Measurements from ENCODE around the gene IFIT1B. TPM values are rescaled to one million over a fixed set of nuclear protein-coding genes. Genes with fewer than 3 reads are reported as not detected.
"Not testable (repeated sequence)": the region's sequence is repeated elsewhere in the genome, so short reads cannot be mapped to it uniquely, and the experiment has no call there.

IFIT1B gene
- total and polyA plus RNA-seq, 8 donors: 0.05 TPM; not detected in 7

DNA sequence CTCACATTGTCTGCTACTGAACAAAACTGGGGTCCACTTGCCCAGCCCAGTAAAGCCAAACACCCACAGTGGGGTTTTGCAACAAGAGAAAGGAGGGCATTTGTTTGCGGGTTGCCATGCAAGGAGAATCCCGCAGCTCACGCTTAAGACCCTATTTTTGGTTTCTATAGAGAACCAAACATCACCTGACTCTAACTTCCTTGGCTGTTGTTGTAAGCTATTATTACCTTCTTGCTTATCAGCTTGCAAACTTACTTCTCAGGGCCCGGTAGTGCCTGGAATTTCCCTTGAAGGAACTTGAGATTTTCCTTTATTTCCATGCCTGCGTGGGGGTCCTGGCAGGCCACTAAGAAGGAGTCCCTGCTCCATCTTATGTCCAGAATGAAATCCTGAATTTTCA lies 29.4 kb upstream of the IFIT1B start:
- TF ChIP-seq, protein P1, sequence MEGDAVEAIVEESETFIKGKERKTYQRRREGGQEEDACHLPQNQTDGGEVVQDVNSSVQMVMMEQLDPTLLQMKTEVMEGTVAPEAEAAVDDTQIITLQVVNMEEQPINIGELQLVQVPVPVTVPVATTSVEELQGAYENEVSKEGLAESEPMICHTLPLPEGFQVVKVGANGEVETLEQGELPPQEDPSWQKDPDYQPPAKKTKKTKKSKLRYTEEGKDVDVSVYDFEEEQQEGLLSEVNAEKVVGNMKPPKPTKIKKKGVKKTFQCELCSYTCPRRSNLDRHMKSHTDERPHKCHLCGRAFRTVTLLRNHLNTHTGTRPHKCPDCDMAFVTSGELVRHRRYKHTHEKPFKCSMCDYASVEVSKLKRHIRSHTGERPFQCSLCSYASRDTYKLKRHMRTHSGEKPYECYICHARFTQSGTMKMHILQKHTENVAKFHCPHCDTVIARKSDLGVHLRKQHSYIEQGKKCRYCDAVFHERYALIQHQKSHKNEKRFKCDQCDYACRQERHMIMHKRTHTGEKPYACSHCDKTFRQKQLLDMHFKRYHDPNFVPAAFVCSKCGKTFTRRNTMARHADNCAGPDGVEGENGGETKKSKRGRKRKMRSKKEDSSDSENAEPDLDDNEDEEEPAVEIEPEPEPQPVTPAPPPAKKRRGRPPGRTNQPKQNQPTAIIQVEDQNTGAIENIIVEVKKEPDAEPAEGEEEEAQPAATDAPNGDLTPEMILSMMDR (IDR thresholded peaks at IDR 0.05): no peak

DNA sequence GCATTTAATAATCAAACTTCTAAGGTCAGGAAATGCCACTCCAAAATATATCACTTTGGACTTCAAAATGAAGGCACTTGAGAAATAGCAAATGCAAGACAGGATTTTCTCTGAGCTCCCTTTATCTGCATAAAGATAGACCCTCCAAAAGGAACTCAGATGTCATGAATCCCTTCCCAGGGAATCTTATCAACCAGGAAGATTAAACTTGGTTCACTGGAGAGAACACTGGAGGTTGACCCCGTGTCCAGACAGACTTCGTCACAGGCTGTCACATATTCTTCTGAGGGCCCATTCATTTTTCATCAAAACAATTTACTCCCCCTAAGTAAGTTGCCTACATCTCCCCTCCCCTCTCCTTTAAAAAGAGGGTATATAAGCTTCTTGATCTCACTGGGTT lies 28.9 kb upstream of the IFIT1B start:
- no peak for DNase-seq
- no peak for ATAC-seq
- no peak for FAIRE-seq
- Histone ChIP-seq H3K9me3 (no peaks in the 10 kb centered on the region), H3K4me3 (no peak overlapping the region), H3K36me3 (no peaks in the 10 kb centered on the region), H3K4me1 (peaks cover 0 to 8% (median 6%) of the 10 kb centered on the region in 3 donors), H3K27ac (no peak overlapping the region), H3K27me3 (no peaks in the 10 kb centered on the region)
- intact Hi-C loops (cut with DNase I): no loop called here
- 76 to 79% methylated on average over 2 of the region's 2 CpGs for WGBS, 2 donors
- TF ChIP-seq, protein P1 (IDR thresholded peaks at IDR 0.05): no peak

More for the DNA sequence above, 29.4 kb upstream of the IFIT1B start:
- Histone ChIP-seq H3K4me3 (no peak overlapping the region), H3K9me3 (no peaks in the 10 kb centered on the region), H3K27ac (no peak overlapping the region), H3K4me1 (peaks cover 0 to 8% (median 6%) of the 10 kb centered on the region in 3 donors), H3K36me3 (no peaks in the 10 kb centered on the region), H3K27me3 (no peaks in the 10 kb centered on the region)
- ATAC-seq (no peak), DNase-seq (no peak), FAIRE-seq (no peak)
- intact Hi-C loops (cut with DNase I): no loop called here
- WGBS, 2 donors: 84 to 88% methylated on average over 5 of the region's 5 CpGs

DNA sequence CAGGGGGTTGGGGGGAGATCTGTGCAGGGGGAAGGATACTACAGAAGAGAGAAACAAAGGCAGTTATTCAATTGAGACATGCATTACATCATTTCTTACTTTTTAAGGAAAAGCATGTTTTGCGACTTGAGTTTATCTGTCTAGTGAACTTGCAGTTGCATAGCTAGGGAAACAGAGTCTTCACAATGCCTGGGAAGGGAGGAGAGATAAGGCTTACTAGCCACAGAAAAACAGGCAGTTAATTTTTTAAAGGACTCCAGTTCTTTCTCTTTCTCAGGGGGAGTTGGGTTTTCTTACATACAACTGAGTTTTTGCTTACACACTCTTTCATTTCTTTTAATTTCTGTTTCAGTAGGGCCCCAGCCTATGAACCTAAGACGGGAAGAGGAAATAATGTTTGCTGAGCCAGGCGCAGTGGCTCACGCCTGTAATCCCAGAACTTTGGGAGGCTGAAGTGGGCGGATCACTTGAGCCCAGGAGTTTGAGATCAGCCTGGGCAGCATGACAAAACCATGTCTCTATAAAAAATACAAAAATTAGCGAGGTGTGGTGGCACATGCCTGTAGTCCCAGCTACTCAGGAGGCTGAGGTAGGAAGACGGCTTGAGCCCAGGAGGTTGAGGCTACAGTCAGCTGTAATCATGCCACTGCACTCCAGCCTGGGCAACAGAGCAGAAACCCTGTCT lies 27.1 kb upstream of the IFIT1B start:
- intact Hi-C loops (cut with DNase I); FAIRE-seq; H3K27me3 ChIP-seq; DNase-seq; H3K4me3 ChIP-seq; H3K36me3 ChIP-seq; H3K4me1 ChIP-seq; H3K9me3 ChIP-seq: not testable (repeated sequence)
- WGBS, 2 donors: 56 to 57% methylated on average over 7 of the region's 7 CpGs
- H3K27ac ChIP-seq: peak overlapping the region; percentile 72 to 90 (median 78)
- ATAC-seq: peak; percentile 28 to 62 (median 42)

DNA sequence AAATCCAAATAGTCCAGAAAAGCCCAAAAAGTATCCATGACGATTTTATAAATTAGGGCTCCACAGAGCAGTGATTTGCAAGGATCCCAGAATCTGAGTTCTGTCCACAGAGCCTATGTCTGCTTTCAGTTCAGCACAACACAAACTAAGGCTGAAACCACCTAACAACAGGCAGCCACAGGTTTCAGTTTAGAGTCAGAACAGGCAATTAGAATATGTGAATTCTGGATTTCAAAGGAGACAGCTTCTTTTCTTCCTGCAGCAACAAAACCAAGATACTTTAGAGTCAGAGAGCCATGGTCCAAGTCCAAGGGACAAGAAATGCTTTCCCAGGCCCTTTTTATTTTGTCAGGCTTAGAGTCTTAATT lies 26.5 kb upstream of the IFIT1B start:
- TF ChIP-seq, protein P1 (IDR thresholded peaks at IDR 0.05): no peak
- no peak overlapping the region for H3K4me3 ChIP-seq
- H3K36me3 ChIP-seq: no peaks in the 10 kb centered on the region
- peak; percentile 17 to 60 (median 38) for ATAC-seq
- no peaks in the 10 kb centered on the region for H3K9me3 ChIP-seq
- H3K27ac ChIP-seq: peak overlapping the region; percentile 72 to 90 (median 78)
- no peak for DNase-seq
- WGBS, 2 donors: 27 to 39% methylated on average over 1 of the region's 1 CpG
- intact Hi-C loops (cut with DNase I): no loop called here
- no peaks in the 10 kb centered on the region for H3K27me3 ChIP-seq
- no peak for FAIRE-seq
- H3K4me1 ChIP-seq: peaks cover 0 to 8% (median 6%) of the 10 kb centered on the region in 3 donors

DNA sequence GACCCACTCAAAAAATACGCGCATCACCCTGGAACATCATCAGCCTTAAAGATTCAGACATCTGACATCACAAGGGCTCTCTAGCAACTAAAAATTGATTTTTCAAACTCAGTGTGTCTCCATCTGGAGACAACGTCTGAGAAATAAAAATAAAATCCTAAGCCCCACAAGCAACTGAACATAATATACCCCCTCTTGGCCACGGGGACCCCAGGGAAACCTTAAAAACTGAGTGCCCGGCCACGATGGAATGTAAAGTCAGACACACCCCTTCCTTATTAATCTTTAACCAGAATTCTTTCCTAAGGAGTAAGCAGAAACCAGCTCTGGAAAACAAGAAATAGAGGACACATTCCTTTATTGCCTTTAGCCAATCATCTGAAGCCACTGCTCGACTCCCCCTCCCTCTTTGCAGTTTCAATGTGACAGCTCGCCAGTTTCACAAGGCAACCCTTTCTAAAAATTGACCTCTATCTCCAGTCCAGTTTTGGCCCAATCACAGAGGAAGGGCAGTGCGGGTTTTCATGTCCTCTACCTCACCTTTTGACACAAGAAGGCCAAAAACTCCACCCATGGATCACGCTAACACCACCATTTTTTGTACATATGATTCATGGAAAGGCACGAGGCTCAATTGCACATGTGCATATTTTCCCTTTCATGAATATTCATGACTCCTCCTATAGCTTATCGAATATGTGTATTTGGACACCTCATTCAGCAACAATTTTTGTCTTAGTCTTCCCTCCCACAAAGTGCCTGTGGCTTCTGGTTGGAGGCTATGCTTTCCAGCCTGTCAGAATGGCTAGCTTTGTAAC lies 25.9 kb upstream of the IFIT1B start:
- Histone ChIP-seq H3K9me3 (no peaks in the 10 kb centered on the region), H3K36me3 (no peaks in the 10 kb centered on the region), H3K4me1 (peaks cover 0 to 8% (median 6%) of the 10 kb centered on the region in 3 donors), H3K27me3 (no peaks in the 10 kb centered on the region), H3K27ac (peak overlapping the region; percentile 72 to 90 (median 78)), H3K4me3 (no peak overlapping the region)
- intact Hi-C loops (cut with DNase I): no loop called here
- FAIRE-seq: no peak
- WGBS, 2 donors: 14 to 21% methylated on average over 12 of the region's 12 CpGs
- TF ChIP-seq, protein P1 (IDR thresholded peaks at IDR 0.05): no peak
- DNase-seq: peak in 4 of 6 donors; percentile 39 to 74 (median 62)
- peak; percentile 83 to 90 (median 88) for ATAC-seq

Data from pancreas (tissue), 10 donors.